SK-N-SH (cell line): ENCODE data around the gene GRWD1. TPM values are rescaled to one million over a fixed set of nuclear protein-coding genes. Genes with fewer than 3 reads are reported as not detected.

ENCODE experiments used
- CTCF ChIA-PET: fragments of 300-600, 350-600 bp; formaldehyde crosslinking; extraction: SDS; loops from one replicate; lab custom pipeline; 2021; lab: Yijun Ruan, JAX
- POLR2A ChIA-PET: fragments of 350-600 bp; sonication (Branson Sonifier 250); formaldehyde crosslinking; extraction: SDS; loops from one replicate; lab custom pipeline; 2020; ENCODE audit warnings: antibody characterized with exemption, inconsistent platforms; lab: Yijun Ruan, JAX
- DNase-seq: peaks from one replicate; pipeline ENCODE4 v3.0.0; 2012
- H2AFZ ChIP-seq: fragments of 200-600 bp; sonication (generic); 2 replicates; pipeline ENCODE4 v1.8.1; 2016; ENCODE audit warnings: antibody characterized with exemption, mild to moderate bottlenecking, low read depth
- H3F3A ChIP-seq: fragments of 200-600 bp; sonication (generic); replicated peaks from 2 replicates; pipeline ENCODE3; 2016; ENCODE audit warnings: antibody characterized with exemption, mild to moderate bottlenecking; ENCODE audit not compliant: insufficient read depth
- H3K27ac ChIP-seq, 2 experiments: fragments of 200-500 bp in 1 of 2; fragments of 200-600 bp in 1 of 2; sonication (Bioruptor generic) in 1 of 2; sonication (generic), shearing (Covaris generic) in 1 of 2; 2 replicates each; pipeline versions ENCODE4 v1.5.1 to v1.6.1; 2014 to 2016; ENCODE audit warnings: low read depth in 2 of 2, inconsistent platforms in 1 of 2, low read length in 1 of 2, mild to moderate bottlenecking in 1 of 2, mixed read lengths in 1 of 2
- H3K27me3 ChIP-seq: fragments of 200-600 bp; sonication (generic), shearing (Covaris generic); 2 replicates; pipeline ENCODE4 v1.6.1; 2016; ENCODE audit warnings: mixed run types; ENCODE audit not compliant: insufficient read depth
- H3K36me3 ChIP-seq, 2 experiments: fragments of 200-500 bp in 1 of 2; fragments of 200-600 bp in 1 of 2; sonication (Bioruptor generic) in 1 of 2; sonication (generic) in 1 of 2; replicated peaks in 1 of 2; 2 replicates each; pipeline versions ENCODE3 to v1.5.1; 2014 to 2016; ENCODE audit warnings: low read length in 1 of 2, mild to moderate bottlenecking in 1 of 2; ENCODE audit not compliant: insufficient read depth in 2 of 2, control insufficient read depth in 1 of 2
- H3K4me1 ChIP-seq, 2 experiments: fragments of 200-500 bp in 1 of 2; fragments of 200-600 bp in 1 of 2; sonication (Bioruptor generic) in 1 of 2; sonication (generic), shearing (Covaris generic) in 1 of 2; 2 replicates each; pipeline versions ENCODE4 v1.5.1 to v1.6.1; 2014 to 2016; ENCODE audit warnings: low read depth in 1 of 2, low read length in 1 of 2, mixed run types in 1 of 2; ENCODE audit not compliant: insufficient read depth in 2 of 2, control insufficient read depth in 1 of 2
- H3K4me2 ChIP-seq: fragments of 200-600 bp; sonication (generic), shearing (Covaris generic); 2 replicates; pipeline ENCODE4 v1.6.1; 2017; ENCODE audit warnings: mixed run types
- H3K4me3 ChIP-seq, 2 experiments: fragments of 200-500 bp in 1 of 2; fragments of 200-600 bp in 1 of 2; sonication (Bioruptor generic) in 1 of 2; sonication (generic), shearing (Covaris generic) in 1 of 2; 2 replicates each; pipeline versions ENCODE4 v1.5.1 to v1.8.1; 2014 to 2016; ENCODE audit warnings: low read depth in 2 of 2, inconsistent platforms in 1 of 2, low read length in 1 of 2, mild to moderate bottlenecking in 1 of 2, mixed read lengths in 1 of 2, moderate library complexity in 1 of 2
- H3K79me2 ChIP-seq: fragments of 200-600 bp; sonication (generic); 2 replicates; pipeline ENCODE4 v1.8.1; 2017; ENCODE audit warnings: mild to moderate bottlenecking; ENCODE audit not compliant: insufficient read depth
- H3K9ac ChIP-seq: fragments of 200-600 bp; sonication (generic); 2 replicates; pipeline ENCODE4 v1.6.1; 2017; ENCODE audit warnings: mixed run types
- H3K9me2 ChIP-seq: fragments of 200-600 bp; sonication (generic); 2 replicates; pipeline ENCODE4 v1.6.1; 2017; ENCODE audit warnings: mixed run types
- H3K9me3 ChIP-seq: fragments of 200-600 bp; sonication (generic); 2 replicates; pipeline ENCODE4 v1.6.1; 2017; ENCODE audit warnings: mixed run types, mild to moderate bottlenecking, moderate library complexity
- H4K20me1 ChIP-seq: fragments of 200-600 bp; sonication (generic); 2 replicates; pipeline ENCODE4 v1.6.1; 2017; ENCODE audit warnings: mild to moderate bottlenecking, mixed run types; ENCODE audit not compliant: insufficient read depth
- CTCF ChIP-seq: fragments of 200-600 bp; sonication (generic); IDR thresholded peaks from 2 replicates; pipeline ENCODE4 v1.6.1; 2017; ENCODE audit warnings: antibody characterized with exemption, mild to moderate bottlenecking, moderate library complexity
- ELF1 ChIP-seq: IDR thresholded peaks from 2 replicates; pipeline ENCODE4 v1.4.0; 2012
- EZH2phosphoT487 ChIP-seq: fragments of 200-600 bp; sonication (generic); IDR thresholded peaks from 2 replicates; pipeline ENCODE4 v1.6.1; 2017; ENCODE audit warnings: low read depth, mixed run types, mild to moderate bottlenecking, antibody characterized with exemption, moderate library complexity, borderline replicate concordance
- FOXJ3 ChIP-seq: sonication (generic); formaldehyde crosslinking; IDR thresholded peaks from 2 replicates; pipeline ENCODE4 v1.5.1; 2020; ENCODE audit warnings: mild to moderate bottlenecking, missing genetic modification reagents
- FOXM1 ChIP-seq: IDR thresholded peaks from 2 replicates; pipeline ENCODE4 v1.4.0; 2012; ENCODE audit warnings: low read depth, mild to moderate bottlenecking
- GABPA ChIP-seq: IDR thresholded peaks from 2 replicates; pipeline ENCODE4 v1.4.0; 2012; ENCODE audit warnings: low read depth, mild to moderate bottlenecking
- NFIC ChIP-seq: IDR thresholded peaks from 2 replicates; pipeline ENCODE4 v1.4.0; 2012; ENCODE audit warnings: borderline replicate concordance
- NRF1 ChIP-seq: IDR thresholded peaks from 2 replicates; pipeline ENCODE4 v1.6.1; 2012; ENCODE audit warnings: low read depth, mild to moderate bottlenecking, low read length
- RFX5 ChIP-seq: IDR thresholded peaks from 2 replicates; pipeline ENCODE4 v1.6.1; 2012; ENCODE audit warnings: mild to moderate bottlenecking, improper control_type of control experiment, low read length
- SIN3A ChIP-seq: IDR thresholded peaks from 2 replicates; pipeline ENCODE4 v1.6.1; 2012; ENCODE audit warnings: low read depth, mild to moderate bottlenecking, low read length, moderate library complexity, borderline replicate concordance
- TCF12 ChIP-seq: IDR thresholded peaks from 2 replicates; pipeline ENCODE4 v1.4.0; 2012
- TEAD4 ChIP-seq: IDR thresholded peaks from 2 replicates; pipeline ENCODE4 v1.4.0; 2012; ENCODE audit warnings: mild to moderate bottlenecking, borderline replicate concordance; ENCODE audit not compliant: insufficient read depth
- ZBTB33 ChIP-seq: IDR thresholded peaks from 2 replicates; pipeline ENCODE4 v1.4.0; 2012; ENCODE audit warnings: low read depth, borderline replicate concordance
- WGBS: methylation state at CpG from one replicate; pipeline ENCODE4 v1.1.6; 2017; ENCODE audit warnings: low lambda C conversion rate; 5-methylcytosine and 5-hydroxymethylcytosine counted together
- polyA plus RNA-seq, 3 experiments: library from polyadenylated mRNA; depleted of rRNA; stranded (reverse); fragments of >200 nt; gene quantifications; 2 replicates each; pipeline ENCODE4 v1.2.3, GENCODE V29; 2012
- TF ChIP-seq, protein P1 (sequence below): IDR thresholded peaks from 2 replicates; pipeline ENCODE4 v1.4.0; 2012; ENCODE audit warnings: low read depth, borderline replicate concordance
- TF ChIP-seq, protein P2 (sequence below): fragments of 150-350 bp; IDR thresholded peaks from 2 replicates; pipeline ENCODE4 v1.6.1; 2016; ENCODE audit warnings: mild to moderate bottlenecking, low read depth, low read length
- TF ChIP-seq, protein P3 (sequence below): IDR thresholded peaks from 2 replicates; pipeline ENCODE4 v1.6.1; 2012; ENCODE audit warnings: mild to moderate bottlenecking, low read depth, low read length, moderate library complexity

The GRWD1 gene
- polyA plus RNA-seq, 1 of the 3 experiments (the other 2 are of a cell fraction): 36.6 TPM

GRCh38 chr19:48491793-48492123, 46.0 kb downstream of the GRWD1 start:
- ChIA-PET POLR2A (no interaction called here), CTCF (interaction anchor here (15.9 kb wide), 1 partner anchor 95 kb away, joined by 230 read pairs; no protein-coding TSS in a partner anchor)
- Histone ChIP-seq H3F3A (peaks cover 36% of the 10 kb centered on the region), H3K4me1 (peaks cover 10 to 22% of the 10 kb centered on the region in 2 experiments; a peak in 3 of 4 replicates), H3K4me2 (no peak overlapping the region), H2AFZ (no peak overlapping the region), H3K27ac (no peak overlapping the region), H3K9ac (no peak overlapping the region), H3K4me3 (no peak overlapping the region), H4K20me1 (no peaks in the 10 kb centered on the region), H3K36me3 (peaks cover 0 to 11% of the 10 kb centered on the region in 2 experiments), H3K9me2 (no peaks in the 10 kb centered on the region), H3K9me3 (no peaks in the 10 kb centered on the region), H3K27me3 (no peaks in the 10 kb centered on the region), H3K79me2 (peaks cover 11% of the 10 kb centered on the region; the same call in 1 of the 2 replicates)
- WGBS: 94% methylated on average over 5 of the region's 10 CpGs
- DNase-seq: no peak
- no peak for TF ChIP-seq ELF1
- TF ChIP-seq GABPA: no peak
- no peak for TF ChIP-seq NFIC
- TF ChIP-seq CTCF: no peak
- no peak for TF ChIP-seq TCF12
- TF ChIP-seq, protein P1, sequence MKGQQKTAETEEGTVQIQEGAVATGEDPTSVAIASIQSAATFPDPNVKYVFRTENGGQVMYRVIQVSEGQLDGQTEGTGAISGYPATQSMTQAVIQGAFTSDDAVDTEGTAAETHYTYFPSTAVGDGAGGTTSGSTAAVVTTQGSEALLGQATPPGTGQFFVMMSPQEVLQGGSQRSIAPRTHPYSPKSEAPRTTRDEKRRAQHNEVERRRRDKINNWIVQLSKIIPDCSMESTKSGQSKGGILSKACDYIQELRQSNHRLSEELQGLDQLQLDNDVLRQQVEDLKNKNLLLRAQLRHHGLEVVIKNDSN: no peak
- TF ChIP-seq FOXJ3 (CRISPR knock-in tag): no peak
- TF ChIP-seq TEAD4: no peak
- TF ChIP-seq, protein P2, sequence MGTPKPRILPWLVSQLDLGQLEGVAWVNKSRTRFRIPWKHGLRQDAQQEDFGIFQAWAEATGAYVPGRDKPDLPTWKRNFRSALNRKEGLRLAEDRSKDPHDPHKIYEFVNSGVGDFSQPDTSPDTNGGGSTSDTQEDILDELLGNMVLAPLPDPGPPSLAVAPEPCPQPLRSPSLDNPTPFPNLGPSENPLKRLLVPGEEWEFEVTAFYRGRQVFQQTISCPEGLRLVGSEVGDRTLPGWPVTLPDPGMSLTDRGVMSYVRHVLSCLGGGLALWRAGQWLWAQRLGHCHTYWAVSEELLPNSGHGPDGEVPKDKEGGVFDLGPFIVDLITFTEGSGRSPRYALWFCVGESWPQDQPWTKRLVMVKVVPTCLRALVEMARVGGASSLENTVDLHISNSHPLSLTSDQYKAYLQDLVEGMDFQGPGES: no peak
- TF ChIP-seq SIN3A: no peak
- TF ChIP-seq EZH2phosphoT487: no peak
- TF ChIP-seq, all 33 proteins: peak for 0

DNA sequence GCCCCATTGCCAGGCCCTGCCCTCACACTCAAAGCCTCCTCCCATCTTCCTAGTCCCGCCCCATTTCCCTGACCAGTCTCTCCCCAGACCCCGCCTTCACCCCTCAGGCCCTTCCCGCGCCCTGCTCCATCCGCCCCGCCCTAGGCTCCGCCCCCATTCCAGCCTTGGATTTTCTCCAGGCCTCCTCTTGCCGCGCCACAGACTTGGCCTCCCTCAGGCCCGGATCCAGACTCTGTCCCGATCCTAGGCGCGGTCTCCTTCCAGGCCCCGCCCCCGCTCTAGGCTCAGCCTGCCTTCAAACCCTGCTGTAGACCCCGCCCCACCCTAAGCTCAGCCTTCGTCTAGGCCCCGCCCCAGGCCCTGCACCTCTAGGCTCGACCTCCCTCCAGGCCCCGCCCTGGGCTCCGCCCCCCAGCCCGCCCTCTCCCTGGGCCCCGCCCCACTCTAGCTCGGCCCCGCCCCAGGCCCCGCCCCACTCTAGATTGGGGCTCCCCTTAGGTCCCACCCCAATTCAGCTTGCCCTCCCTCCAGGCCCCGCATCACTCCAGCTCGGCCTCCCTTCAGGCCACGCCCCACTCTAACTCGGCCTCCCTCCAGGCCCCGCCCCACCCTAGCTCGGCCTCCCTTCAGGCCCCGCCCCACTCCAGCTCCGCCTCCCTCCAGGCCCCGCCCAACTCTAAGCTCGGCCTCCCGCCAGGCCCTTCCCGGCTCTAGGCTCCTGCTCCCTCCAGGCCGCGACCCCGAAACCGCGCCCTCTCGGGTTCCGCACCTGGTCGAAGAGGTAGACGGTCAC, 47.3 kb downstream of the GRWD1 start:
- Histone ChIP-seq H3K79me2 (peaks cover 11% of the 10 kb centered on the region; the same call in 1 of the 2 replicates), H3K27ac (peak overlapping the region; percentile 68 to 78), H3F3A (peaks cover 24% of the 10 kb centered on the region), H3K36me3 (peaks cover 0 to 11% of the 10 kb centered on the region in 2 experiments), H3K4me2 (peak overlapping the region; percentile 71; the same call in 1 of the 2 replicates), H4K20me1 (no peaks in the 10 kb centered on the region), H3K4me3 (peak overlapping the region; percentile 58 to 61), H3K4me1 (peaks cover 13 to 14% of the 10 kb centered on the region in 2 experiments; a peak in 3 of 4 replicates), H3K9ac (peak overlapping the region; percentile 74), H3K27me3 (no peaks in the 10 kb centered on the region), H3K9me3 (no peaks in the 10 kb centered on the region), H2AFZ (no peak overlapping the region), H3K9me2 (no peaks in the 10 kb centered on the region)
- ChIA-PET POLR2A (interaction anchor here (0.6 to 1.3 kb wide), 3 partner anchors 9 to 126 kb away, joined by 3 to 5 read pairs (median 3); partner anchors contain the start of genes RPL18 and SPHK2), CTCF (interaction anchor here (1.0 to 15.9 kb wide), 2 partner anchors 16 to 93 kb away, joined by 3 to 230 read pairs; no protein-coding TSS in a partner anchor)
- under 1% methylated on average over 32 of the region's 47 CpGs for WGBS
- DNase-seq: peak; percentile 99
- TF ChIP-seq NRF1 (peak; percentile 9; the same call in 1 of the 2 replicates), FOXM1 (no peak), ZBTB33 (no peak), FOXJ3 (CRISPR knock-in tag) (no peak), RFX5 (no peak)
- TF ChIP-seq, protein P3, sequence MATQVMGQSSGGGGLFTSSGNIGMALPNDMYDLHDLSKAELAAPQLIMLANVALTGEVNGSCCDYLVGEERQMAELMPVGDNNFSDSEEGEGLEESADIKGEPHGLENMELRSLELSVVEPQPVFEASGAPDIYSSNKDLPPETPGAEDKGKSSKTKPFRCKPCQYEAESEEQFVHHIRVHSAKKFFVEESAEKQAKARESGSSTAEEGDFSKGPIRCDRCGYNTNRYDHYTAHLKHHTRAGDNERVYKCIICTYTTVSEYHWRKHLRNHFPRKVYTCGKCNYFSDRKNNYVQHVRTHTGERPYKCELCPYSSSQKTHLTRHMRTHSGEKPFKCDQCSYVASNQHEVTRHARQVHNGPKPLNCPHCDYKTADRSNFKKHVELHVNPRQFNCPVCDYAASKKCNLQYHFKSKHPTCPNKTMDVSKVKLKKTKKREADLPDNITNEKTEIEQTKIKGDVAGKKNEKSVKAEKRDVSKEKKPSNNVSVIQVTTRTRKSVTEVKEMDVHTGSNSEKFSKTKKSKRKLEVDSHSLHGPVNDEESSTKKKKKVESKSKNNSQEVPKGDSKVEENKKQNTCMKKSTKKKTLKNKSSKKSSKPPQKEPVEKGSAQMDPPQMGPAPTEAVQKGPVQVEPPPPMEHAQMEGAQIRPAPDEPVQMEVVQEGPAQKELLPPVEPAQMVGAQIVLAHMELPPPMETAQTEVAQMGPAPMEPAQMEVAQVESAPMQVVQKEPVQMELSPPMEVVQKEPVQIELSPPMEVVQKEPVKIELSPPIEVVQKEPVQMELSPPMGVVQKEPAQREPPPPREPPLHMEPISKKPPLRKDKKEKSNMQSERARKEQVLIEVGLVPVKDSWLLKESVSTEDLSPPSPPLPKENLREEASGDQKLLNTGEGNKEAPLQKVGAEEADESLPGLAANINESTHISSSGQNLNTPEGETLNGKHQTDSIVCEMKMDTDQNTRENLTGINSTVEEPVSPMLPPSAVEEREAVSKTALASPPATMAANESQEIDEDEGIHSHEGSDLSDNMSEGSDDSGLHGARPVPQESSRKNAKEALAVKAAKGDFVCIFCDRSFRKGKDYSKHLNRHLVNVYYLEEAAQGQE: no peak
